Neural progenitor cell (in vitro differentiated cells): ENCODE data around the gene AKAP9.

ENCODE experiments used
- CTCF ChIP-seq: fragments of 200-600 bp; sonication (generic); IDR thresholded peaks from 2 replicates; pipeline ENCODE4 v1.5.1; 2017; ENCODE audit warnings: antibody characterized with exemption, mild to moderate bottlenecking
- EZH2 ChIP-seq: fragments of 200-600 bp; sonication (generic); IDR thresholded peaks from 2 replicates; pipeline ENCODE4 v1.6.1; 2017; ENCODE audit warnings: antibody characterized with exemption, mild to moderate bottlenecking, moderate library complexity

GRCh38 chr7:92156990-92157389, 216.3 kb downstream of the AKAP9 start:
- TF ChIP-seq EZH2 (no peak), CTCF (no peak)
